AG04450 (cell line): ENCODE data around the gene ADAM19. TPM values are rescaled to one million over a fixed set of nuclear protein-coding genes. Genes with fewer than 3 reads are reported as not detected.

Experiments
- CTCF ChIA-PET: fragments of 300-600, 350-600 bp; formaldehyde crosslinking; extraction: SDS; loops from one replicate; lab custom pipeline; 2022; ENCODE audit warnings: antibody characterized with exemption, inconsistent platforms; lab: Charles Lee
- POLR2A ChIA-PET: fragments of 350-600 bp; formaldehyde crosslinking; extraction: SDS; loops from one replicate; lab custom pipeline; 2021; ENCODE audit warnings: antibody characterized with exemption, inconsistent platforms; lab: Yijun Ruan, JAX
- DNase-seq: peaks from one replicate; pipeline ENCODE4 v3.0.0-alpha.2; 2011; ENCODE audit warnings: low read depth, low spot score
- H3K27ac ChIP-seq: one replicate; pipeline ENCODE4 v1.5.1; 2012; ENCODE audit warnings: low read depth, low read length, control low read depth
- H3K27me3 ChIP-seq: one replicate; pipeline ENCODE4 v1.6.0; 2012; ENCODE audit warnings: low read length; ENCODE audit not compliant: control insufficient read depth, insufficient read depth
- H3K4me3 ChIP-seq: 2 replicates; pipeline ENCODE4 v1.5.1; 2011; ENCODE audit warnings: mild to moderate bottlenecking, low read depth, low read length, control low read depth
- H3K9me3 ChIP-seq: 2 replicates; pipeline ENCODE4 v1.5.1; 2012; ENCODE audit warnings: low read length; ENCODE audit not compliant: control insufficient read depth, insufficient read depth
- polyA plus RNA-seq: library from polyadenylated mRNA; depleted of rRNA; stranded (reverse); fragments of >200 nt; gene quantifications from 2 replicates; pipeline ENCODE4 v1.2.3, GENCODE V29; 2011
- TF ChIP-seq, protein P1 (sequence below): IDR thresholded peaks from 2 replicates; pipeline ENCODE4 v1.5.1; 2011; ENCODE audit warnings: low read depth, low read length, control low read depth, inconsistent platforms

ADAM19 gene
- polyA plus RNA-seq, 1 experiment, result 44.7 TPM

DNA sequence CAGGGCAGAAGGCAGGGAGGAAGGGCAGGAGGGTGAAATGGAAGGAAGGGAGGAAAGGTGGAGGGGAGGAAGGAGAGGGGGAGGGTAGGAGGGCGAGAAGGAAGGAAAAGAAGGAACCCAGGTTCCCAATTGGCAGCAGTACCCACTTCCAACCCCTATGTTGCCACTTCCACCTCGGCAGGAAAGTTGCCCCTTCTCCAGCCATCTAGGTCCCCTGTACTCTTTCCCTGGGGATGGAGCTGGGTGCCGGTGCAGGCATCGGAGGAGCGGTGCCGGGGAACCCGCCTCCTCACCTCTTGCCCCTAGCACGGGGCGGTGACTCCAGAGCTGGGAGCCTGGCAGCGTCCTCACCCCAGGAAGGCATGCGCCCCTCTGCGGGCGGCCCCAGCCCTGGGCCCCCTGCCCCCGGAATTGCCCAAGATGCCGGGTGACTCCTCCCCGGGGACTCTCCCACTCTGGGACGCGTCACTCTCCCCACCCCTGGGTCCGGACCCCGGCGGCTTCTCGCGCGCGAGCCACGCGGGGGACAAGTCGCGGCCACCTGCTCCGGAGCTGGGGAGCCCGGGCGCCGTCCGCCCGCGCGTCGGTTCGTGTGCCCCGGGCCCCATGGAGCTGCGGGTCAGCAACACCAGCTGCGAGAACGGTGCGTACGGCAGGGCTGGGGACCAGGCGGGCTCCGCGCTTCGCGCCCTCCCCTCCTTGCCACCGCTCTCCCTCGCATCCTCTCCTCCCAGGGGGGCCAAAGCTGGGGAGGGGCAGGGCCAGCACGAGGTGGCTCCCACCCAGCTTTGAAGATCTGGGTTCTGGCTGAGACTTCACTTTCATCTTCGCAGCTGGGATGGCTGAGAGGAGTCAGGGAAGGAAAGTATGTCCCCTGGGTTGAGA, 115.6 kb downstream of the ADAM19 start, which contains the start of gene NIPAL4:
TSS of gene NIPAL4 (plus strand) at position 499 of the 885 bp plus-strand sequence. CDS start at position 607, 108 bp downstream.
- POLR2A ChIA-PET, result no interaction called here
- H3K27ac ChIP-seq, result no peak within 1 kb of the TSS

GRCh38 chr5:157458835-157459234, 116.7 kb downstream of the ADAM19 start:
- Histone ChIP-seq H3K4me3 (no peak overlapping the region), H3K9me3 (no peaks in the 10 kb centered on the region), H3K27ac (no peak overlapping the region), H3K27me3 (no peaks in the 10 kb centered on the region)
- POLR2A ChIA-PET, result no interaction called here
- TF ChIP-seq, protein P1, sequence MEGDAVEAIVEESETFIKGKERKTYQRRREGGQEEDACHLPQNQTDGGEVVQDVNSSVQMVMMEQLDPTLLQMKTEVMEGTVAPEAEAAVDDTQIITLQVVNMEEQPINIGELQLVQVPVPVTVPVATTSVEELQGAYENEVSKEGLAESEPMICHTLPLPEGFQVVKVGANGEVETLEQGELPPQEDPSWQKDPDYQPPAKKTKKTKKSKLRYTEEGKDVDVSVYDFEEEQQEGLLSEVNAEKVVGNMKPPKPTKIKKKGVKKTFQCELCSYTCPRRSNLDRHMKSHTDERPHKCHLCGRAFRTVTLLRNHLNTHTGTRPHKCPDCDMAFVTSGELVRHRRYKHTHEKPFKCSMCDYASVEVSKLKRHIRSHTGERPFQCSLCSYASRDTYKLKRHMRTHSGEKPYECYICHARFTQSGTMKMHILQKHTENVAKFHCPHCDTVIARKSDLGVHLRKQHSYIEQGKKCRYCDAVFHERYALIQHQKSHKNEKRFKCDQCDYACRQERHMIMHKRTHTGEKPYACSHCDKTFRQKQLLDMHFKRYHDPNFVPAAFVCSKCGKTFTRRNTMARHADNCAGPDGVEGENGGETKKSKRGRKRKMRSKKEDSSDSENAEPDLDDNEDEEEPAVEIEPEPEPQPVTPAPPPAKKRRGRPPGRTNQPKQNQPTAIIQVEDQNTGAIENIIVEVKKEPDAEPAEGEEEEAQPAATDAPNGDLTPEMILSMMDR, result no peak
- CTCF ChIA-PET, result interaction anchor here (0.9 to 1.1 kb wide), 2 partner anchors 13 to 284 kb away, joined by 3 read pairs; partner anchors contain the start of gene LSM11
- DNase-seq, result no peak

More for the DNA sequence above, 115.6 kb downstream of the ADAM19 start, which contains the start of gene NIPAL4:
- peak within 1 kb of the TSS; percentile 59 for H3K4me3 ChIP-seq
- H3K9me3 ChIP-seq, result no peaks in the 10 kb centered on the region
- TF ChIP-seq, protein P1, result no peak
- DNase-seq, result no peak
- CTCF ChIA-PET, result interaction anchor here (0.6 to 5.2 kb wide), 8 partner anchors 10 to 283 kb away, joined by 3 to 34 read pairs (median 4); partner anchors contain the start of gene LSM11
- no peaks in the 10 kb centered on the region for H3K27me3 ChIP-seq

- no peak overlapping the region for H3K4me3 ChIP-seq
- no peaks in the 10 kb centered on the region for H3K9me3 ChIP-seq
- TF ChIP-seq, protein P1, result no peak
- no peak for DNase-seq
- H3K27me3 ChIP-seq, result no peaks in the 10 kb centered on the region
- POLR2A ChIA-PET, result no interaction called here
- CTCF ChIA-PET, result interaction anchor here (0.6 to 1.0 kb wide), 2 partner anchors 88 to 286 kb away, joined by 3 to 6 read pairs; partner anchors contain the start of gene LSM11
- no peak overlapping the region for H3K27ac ChIP-seq
Measured at GRCh38 chr5:157457391-157457790, 118.2 kb downstream of the ADAM19 start.

- no peak for DNase-seq
- H3K9me3 ChIP-seq, result no peaks in the 10 kb centered on the region
- H3K27me3 ChIP-seq, result no peaks in the 10 kb centered on the region
- ChIA-PET POLR2A (no interaction called here), CTCF (interaction anchor here (0.7 kb wide), 1 partner anchor 85 kb away, joined by 3 read pairs; no protein-coding TSS in a partner anchor)
- no peak overlapping the region for H3K4me3 ChIP-seq
- H3K27ac ChIP-seq, result no peak overlapping the region
- TF ChIP-seq, protein P1, result no peak
Measured at GRCh38 chr5:157456301-157456700, 119.3 kb downstream of the ADAM19 start.
